ENCODE measurements around the gene MEP1A.
A peak's percentile ranks its signal among the peaks of the same experiment; 100 is the strongest.

MEP1A gene

GRCh38 chr6:46776070-46776712 lies 17.0 kb upstream of the MEP1A start:
- no peak for DNase-seq

- no peak for DNase-seq
Measured at GRCh38 chr6:46777476-46778346, 15.5 kb upstream of the MEP1A start.

DNA sequence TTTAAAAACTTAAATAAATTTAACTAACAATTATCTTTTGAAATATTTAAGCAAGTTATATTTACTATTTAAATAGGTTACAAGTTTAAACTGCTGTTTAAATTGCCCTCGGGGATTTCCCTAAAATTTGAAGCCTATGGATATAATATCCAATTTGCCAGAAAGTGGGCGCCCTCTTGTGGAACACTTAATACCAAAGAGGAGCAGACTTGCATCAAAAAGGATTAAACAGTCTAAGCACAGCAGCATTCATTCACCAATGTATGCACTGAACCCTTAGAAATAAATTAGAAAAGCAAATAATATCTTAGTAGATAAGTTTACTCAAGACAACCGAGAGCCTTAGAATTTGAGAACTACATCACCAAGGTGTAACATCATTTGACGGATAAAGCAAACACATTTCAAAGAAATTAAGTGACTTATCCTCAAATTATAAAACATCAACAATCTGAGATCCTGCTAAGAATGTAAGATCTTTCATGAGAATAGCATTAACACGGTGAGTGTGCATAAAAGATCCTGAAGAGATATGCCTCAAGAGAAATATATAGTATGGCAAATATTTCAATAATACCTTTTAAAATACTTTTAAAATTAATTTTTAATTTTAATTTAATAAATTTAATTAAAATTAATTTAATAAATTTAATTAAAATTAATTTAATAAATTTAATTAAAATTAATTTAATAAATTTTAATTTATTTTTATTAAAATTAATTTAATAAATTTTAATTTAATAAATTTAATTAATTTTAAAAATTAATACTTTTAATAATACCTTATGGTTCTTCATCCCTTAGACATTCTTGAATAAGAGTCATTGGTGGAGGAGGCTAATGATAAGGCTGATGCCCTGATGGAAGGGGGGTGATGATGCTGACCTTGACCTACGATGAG lies 11.5 kb upstream of the MEP1A start:
- DNase-seq, result peak; percentile 52

GRCh38 chr6:46784535-46784934 lies 8.7 kb upstream of the MEP1A start:
- no peak for DNase-seq

DNA sequence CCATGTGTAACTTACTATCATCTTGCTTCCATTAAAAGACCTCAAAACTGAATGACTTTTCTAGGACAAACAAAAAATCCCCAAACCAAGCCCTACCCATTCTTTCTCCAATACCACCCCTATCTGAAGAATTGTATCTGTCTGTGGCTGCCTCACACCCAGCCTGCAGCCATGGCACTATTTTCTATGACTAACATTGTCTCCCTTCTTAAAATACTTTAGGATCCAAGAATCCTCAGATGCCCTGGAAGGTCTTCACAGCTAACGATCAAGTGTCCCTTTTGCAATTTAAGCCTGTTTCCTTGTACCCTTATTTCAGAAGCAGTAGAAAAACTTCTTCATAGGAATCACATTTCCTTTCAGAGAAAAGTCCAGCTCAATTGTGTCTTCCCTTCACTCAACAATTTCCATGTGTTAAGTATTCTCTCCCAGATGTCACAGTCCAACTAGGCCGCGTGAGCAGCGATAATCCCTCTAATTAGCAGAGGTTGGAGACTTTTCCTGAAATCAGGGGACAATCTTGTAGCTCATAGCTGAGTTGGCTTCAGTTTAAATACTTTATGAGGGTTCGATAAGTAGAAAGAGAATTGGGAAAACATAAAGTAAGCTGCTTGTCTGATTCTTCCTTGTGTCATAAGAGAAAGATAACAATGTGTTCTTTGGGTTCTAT lies 5.2 kb upstream of the MEP1A start:
- DNase-seq, result no peak

GRCh38 chr6:46788791-46789190 lies 4.4 kb upstream of the MEP1A start:
- no peak for DNase-seq

- no peak for DNase-seq
Measured at GRCh38 chr6:46789434-46790354, 3.5 kb upstream of the MEP1A start.

DNA sequence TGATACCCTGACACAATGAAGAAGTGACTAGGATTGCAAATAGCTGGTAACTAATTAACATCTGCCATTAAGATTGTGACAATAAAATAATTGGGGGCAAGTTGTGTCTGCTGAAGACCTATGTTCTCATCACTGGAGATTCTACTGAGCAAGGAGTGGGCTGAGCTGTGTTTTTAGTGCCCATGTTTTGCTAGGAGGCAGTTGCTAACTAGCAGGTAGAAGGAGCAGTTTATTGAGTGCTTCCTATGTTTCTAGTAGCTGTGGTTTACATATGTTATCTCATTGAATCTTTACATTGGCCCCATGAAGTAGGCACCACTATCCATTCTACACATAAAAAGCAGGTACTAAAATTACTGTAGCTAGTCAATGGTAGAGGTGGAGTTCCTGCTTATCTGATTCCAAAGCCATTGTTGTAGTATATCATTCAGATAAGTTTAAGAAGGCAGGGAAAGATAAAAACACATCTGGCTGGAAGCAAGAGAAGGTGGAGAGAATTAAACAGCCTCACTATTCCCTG lies 2.8 kb upstream of the MEP1A start:
- no peak for DNase-seq

DNA sequence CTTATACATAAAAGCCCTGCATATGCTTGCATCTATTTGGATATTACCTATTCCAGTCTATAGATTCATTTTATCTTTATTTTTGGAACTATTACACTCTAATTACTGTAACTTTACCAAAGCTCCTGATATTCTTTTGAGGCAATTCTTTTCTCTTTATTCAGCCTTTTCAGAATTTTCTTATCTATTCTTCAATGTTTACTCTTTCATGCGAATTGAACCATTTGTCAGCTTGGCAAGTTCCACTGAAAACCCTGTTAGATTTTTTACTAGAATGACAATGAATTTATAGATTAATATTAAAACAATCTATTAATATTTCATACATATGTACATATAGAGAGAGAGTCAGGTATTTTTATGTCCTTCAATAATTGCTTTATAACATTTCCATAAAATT lies 554 bp upstream of the MEP1A start:
- DNase-seq, result no peak

GRCh38 chr6:46794068-46794467 lies 879 bp downstream of the MEP1A start:
- no peak for DNase-seq

- no peak for DNase-seq
Measured at GRCh38 chr6:46795816-46796215, 2.6 kb downstream of the MEP1A start.

DNA sequence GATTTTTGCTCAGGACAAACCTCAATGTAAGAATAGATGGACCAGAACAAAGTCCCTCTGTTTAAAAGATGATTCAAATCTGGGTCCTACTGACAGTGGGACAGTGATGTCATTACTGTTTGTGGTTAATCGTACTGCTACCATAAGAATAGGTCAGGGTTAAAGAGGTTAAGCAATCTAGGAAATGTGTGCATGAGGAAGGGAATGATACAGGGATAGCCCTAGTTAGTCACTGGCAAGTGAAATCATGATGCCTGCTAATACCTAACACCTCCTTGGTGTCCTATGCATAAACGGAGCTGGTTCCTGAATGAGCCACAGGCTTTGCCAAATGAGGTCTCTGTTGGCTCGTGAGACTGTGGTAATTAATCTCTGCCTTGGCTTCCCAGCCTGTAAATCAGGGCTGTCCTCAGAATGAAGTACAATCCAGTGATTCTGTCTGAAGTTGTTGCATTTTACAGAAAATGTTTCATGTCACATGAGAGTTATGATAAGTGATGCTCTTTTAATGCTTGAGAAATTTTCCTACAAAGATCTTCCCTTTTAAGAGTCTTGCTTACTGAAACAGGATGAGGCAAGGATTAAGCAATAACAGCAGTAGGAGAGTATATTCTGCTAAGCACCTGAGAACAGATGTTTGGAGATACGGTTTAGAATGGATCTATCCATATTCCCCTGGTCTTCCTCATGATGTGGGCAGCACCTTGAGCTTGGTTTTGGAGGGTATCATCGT lies 3.8 kb downstream of the MEP1A start:
- DNase-seq, result no peak

DNA sequence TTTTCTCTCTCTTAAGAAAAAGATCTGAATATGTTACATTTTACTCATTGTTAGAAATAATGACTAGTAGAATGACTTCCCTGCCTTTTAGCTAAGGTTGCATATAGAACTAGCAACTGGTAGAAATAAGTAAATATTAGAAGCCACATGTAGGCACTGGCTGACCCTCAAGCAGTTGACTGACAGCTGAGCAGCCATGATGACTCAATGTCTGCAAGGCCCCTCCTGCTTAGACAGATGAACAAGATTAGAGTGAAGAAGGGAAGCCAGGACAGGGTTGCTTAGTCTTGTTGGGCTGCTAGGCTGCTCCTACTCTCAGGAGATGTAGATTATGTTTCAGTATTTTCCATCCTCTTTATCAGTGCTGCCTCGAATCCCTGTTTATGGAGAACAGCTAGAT lies 6.5 kb downstream of the MEP1A start:
- no peak for DNase-seq

GRCh38 chr6:46808806-46809205 lies 15.6 kb downstream of the MEP1A start:
- DNase-seq, result no peak

DNA sequence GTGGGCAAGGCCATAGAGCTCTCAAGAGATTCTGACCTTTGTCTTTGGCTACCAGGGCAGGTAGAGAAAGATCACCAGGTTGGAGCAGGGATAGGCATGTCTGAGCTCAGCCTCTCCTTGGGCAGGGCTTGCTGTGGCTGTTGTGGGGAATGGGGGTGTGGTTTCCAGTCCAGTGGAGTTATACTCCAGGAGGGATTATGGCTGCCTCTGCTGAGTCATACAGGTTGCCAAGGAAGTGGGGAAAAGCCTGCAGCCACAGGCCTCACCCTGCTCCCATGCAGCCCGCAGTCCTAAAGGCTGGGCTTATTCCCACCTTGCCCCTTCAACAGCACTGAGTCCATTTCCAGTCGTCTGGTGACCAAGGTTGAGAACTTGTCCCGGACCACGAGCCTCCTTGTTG lies 21.9 kb downstream of the MEP1A start:
- DNase-seq, result no peak

- DNase-seq, result no peak
Measured at GRCh38 chr6:46816626-46817025, 23.4 kb downstream of the MEP1A start.

GRCh38 chr6:46819561-46819960 lies 26.4 kb downstream of the MEP1A start:
- DNase-seq, result no peak

DNA sequence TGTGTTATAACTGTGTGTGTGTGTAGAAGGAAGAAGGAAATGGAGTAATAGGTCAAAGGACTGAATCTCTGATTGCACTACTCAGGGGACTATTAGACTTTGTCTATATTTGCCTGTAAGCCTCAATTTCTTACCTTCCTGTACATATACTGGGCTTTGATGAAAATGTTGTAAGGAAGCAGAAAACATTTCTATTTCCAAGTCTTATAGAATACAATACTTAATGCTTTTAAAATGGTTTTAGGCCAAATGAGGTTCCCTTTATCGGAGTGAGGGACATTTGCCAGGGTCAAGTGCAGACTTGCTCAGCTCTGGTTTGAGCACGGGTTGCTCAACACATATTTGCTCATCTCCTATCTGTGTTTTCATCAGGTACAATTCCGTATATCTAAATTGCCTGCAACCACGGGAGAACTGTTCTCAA lies 28.3 kb downstream of the MEP1A start:
- DNase-seq, result no peak

- DNase-seq, result no peak
Measured at GRCh38 chr6:46828939-46829338, 35.8 kb downstream of the MEP1A start.

DNA sequence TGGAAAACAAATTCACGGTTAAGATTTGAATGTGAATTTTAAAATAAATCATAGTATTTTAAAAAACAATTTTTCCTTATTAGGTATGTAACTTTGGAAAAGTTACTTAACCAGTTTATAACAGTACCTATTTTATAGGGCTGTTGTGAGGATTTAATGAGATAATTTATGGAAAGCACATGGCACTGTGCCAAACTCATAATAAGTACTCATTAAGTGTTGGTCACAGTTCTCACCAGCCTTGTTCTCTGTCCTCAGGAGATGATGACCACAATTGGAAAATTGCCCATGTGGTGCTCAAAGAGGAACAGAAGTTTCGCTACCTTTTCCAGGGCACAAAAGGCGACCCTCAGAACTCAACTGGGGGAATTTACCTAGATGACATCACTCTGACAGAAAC lies 39.6 kb downstream of the MEP1A start:
- no peak for DNase-seq
